GM10248 (cell line): ENCODE measurements around the gene GPHN.

ENCODE experiments used
- CTCF ChIA-PET: fragments of 300-600 bp; sonication (Branson Sonifier 250); formaldehyde crosslinking; extraction: SDS; loops from one replicate; lab custom pipeline; 2021; ENCODE audit warnings: antibody characterized with exemption; lab: Yijun Ruan, JAX
- POLR2A ChIA-PET: fragments of 350-650 bp; sonication (Branson Sonifier 250); formaldehyde crosslinking; extraction: SDS; loops from one replicate; lab custom pipeline; 2020; ENCODE audit warnings: antibody characterized with exemption; lab: Yijun Ruan, JAX
- DNase-seq: peaks from one replicate; pipeline ENCODE4 v3.0.0; 2012; ENCODE audit errors: extremely low spot score
- TF ChIP-seq, protein P1 (sequence below): IDR thresholded peaks from 2 replicates; pipeline ENCODE4 v1.5.1; 2012; ENCODE audit warnings: mild to moderate bottlenecking, low read depth; ENCODE audit errors: extremely low read depth, missing control alignments, control extremely low read depth

GPHN gene

GRCh38 chr14:67199016-67199415 is 691.1 kb downstream of the GPHN start:
- ChIA-PET POLR2A (no interaction called here), CTCF (interaction anchor here (0.7 to 0.9 kb wide), 2 partner anchors 13 to 31 kb away, joined by 3 read pairs; no protein-coding TSS in a partner anchor)
- DNase-seq, result no peak
- TF ChIP-seq, protein P1, sequence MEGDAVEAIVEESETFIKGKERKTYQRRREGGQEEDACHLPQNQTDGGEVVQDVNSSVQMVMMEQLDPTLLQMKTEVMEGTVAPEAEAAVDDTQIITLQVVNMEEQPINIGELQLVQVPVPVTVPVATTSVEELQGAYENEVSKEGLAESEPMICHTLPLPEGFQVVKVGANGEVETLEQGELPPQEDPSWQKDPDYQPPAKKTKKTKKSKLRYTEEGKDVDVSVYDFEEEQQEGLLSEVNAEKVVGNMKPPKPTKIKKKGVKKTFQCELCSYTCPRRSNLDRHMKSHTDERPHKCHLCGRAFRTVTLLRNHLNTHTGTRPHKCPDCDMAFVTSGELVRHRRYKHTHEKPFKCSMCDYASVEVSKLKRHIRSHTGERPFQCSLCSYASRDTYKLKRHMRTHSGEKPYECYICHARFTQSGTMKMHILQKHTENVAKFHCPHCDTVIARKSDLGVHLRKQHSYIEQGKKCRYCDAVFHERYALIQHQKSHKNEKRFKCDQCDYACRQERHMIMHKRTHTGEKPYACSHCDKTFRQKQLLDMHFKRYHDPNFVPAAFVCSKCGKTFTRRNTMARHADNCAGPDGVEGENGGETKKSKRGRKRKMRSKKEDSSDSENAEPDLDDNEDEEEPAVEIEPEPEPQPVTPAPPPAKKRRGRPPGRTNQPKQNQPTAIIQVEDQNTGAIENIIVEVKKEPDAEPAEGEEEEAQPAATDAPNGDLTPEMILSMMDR, result no peak

DNA sequence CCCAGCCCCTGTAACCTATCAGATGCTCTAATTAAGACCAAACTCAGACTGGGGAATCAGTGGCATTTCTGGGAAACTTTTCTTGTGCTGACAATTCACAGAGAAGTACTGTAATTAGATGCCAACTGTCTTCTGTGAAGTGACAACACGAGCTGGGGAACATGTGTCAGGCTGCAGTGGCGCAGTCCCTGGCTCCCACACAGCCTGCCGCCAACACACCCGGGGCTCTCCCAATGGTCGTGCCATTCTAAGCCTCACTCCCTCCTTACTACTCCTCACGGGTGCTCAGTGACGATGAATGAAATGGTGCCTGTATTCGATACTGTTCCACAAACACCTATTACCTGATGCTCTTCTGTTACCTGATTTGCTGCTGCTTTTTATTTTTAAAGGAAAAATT is 699.9 kb downstream of the GPHN start:
- DNase-seq, result no peak
- ChIA-PET CTCF (no interaction called here), POLR2A (no interaction called here)
- TF ChIP-seq, protein P1, result no peak

DNA sequence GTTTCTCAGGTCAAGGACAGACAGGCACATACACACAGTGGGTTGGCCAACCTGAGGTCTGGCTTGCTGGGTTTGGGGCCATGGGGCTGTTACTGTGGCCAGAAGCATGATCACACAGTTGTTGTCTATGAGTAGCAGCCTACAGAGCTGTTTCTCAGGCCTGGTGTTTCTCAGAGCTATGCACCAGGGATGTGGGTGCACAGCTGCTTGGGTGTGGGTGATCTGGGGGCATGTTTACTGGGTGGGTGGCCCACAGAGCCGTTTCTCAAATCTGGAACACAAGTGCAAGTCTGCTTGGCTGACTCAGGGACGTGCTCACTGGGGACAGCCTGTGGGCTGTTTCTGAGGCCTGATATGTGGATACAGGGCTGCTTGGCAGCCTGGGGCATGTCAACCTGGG is 710.2 kb downstream of the GPHN start:
- TF ChIP-seq, protein P1, result no peak
- no peak for DNase-seq
- ChIA-PET POLR2A (no interaction called here), CTCF (no interaction called here)

DNA sequence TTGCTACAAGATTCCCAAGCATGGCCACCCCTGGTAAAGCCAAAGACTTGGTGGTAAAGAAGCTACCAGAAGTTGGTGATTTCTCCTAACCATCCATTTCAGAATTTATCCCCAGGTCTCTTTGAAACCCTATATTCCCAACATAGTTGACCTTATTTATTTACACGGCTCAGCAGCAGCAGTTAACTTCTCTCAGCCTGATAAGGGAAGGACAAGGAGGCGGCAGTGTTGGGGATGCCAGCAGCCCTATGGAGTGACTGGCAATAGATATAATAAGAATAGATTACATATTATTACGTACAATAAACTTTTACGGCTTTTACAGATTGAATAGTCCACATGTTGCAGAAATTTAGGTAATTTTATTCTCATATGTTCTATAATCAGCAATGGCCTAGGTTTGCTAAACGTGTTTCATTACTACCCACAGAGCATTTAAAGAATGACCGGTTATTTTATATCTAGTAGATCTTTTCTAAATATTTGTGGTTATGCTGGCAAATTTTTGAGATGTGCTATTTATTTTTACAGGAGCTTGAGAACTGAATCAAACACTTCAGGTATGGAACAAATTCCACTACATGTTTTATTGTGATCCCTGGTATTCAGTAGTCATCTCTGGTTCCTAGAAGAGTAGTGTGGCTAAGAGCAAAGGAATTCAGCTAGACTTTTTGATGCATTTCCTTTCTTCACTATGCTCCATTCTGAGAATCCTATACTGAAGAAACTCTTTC is 713.5 kb downstream of the GPHN start:
- TF ChIP-seq, protein P1, result no peak
- ChIA-PET POLR2A (no interaction called here), CTCF (interaction anchor here (1.6 kb wide), 1 partner anchor 14 kb away, joined by 6 read pairs; no protein-coding TSS in a partner anchor)
- no peak for DNase-seq

DNA sequence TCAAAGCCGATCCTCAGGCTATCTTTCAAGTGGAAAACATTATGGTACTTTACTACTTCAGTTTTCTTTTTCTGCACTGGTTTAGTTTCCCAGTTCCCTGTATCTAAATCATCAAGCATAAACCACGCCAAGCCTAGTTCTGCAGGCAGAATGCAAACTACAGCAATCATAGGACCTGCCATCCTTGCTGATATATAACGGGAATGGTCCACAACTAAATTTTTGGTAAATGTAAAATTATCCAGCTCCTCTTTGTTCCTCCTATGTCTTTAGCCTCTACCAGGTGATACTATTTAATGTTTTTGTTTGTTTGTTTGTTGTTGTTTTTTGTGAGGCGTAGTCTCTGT is 714.0 kb downstream of the GPHN start:
- no peak for DNase-seq
- POLR2A ChIA-PET, result no interaction called here
- TF ChIP-seq, protein P1, result no peak
- CTCF ChIA-PET, result interaction anchor here (1.6 kb wide), 1 partner anchor 14 kb away, joined by 6 read pairs; no protein-coding TSS in a partner anchor

DNA sequence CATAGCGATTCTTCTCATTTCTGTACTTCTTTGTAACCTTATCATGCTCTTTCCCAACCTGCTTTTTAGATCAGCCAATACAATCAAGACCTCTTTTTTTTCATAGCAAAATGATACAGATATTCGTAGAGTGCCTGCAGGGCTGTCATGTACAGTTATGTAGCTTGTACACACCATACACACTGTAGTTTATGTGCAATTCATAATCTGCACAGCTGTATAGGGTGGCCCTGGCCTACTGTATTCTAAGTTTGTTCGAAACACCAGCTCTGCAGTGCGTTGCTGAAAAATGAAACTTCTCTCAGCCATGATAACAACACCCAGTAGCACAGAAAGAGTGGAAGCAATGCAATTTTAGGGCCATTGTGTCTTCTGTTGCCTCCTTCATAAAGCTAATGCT is 717.6 kb downstream of the GPHN start:
- CTCF ChIA-PET, result no interaction called here
- TF ChIP-seq, protein P1, result no peak
- POLR2A ChIA-PET, result no interaction called here
- DNase-seq, result no peak
